MCF 10A (cell line): ENCODE measurements around the gene PROSER2. TPM values are rescaled to one million over a fixed set of nuclear protein-coding genes. Genes with fewer than 3 reads are reported as not detected.
A peak's percentile ranks its signal among the peaks of the same experiment; 100 is the strongest.

ENCODE experiments used
- BruUV-seq: library from RNA; stranded (reverse); fragments of 400-500 nt; replicated peaks from 2 replicates; lab custom pipeline; 2021; lab: Mats Ljungman, UMichigan
- CTCF ChIA-PET: fragments of 300-600 bp; sonication (Branson Sonifier 250); formaldehyde crosslinking; extraction: SDS; loops from one replicate; lab custom pipeline; 2021; ENCODE audit warnings: antibody characterized with exemption, inconsistent platforms; lab: Yijun Ruan, JAX
- POLR2A ChIA-PET: fragments of 300-600, 350-650 bp; sonication (Branson Sonifier 250); formaldehyde crosslinking; extraction: SDS; loops from one replicate; lab custom pipeline; 2020; ENCODE audit warnings: antibody characterized with exemption, inconsistent platforms; lab: Yijun Ruan, JAX
- DNase-seq: peaks from one replicate; pipeline ENCODE4 v3.0.0-alpha.2; 2018; ENCODE audit not compliant: unreplicated experiment
- H3K27ac Mint-ChIP-seq: one replicate; pipeline ENCODE4 v1.8.0; 2022; ENCODE audit warnings: mild to moderate bottlenecking, low read depth, mixed read lengths; ENCODE audit not compliant: unreplicated experiment
- H3K27me3 Mint-ChIP-seq: one replicate; pipeline ENCODE4 v1.8.0; 2022; ENCODE audit warnings: mixed read lengths; ENCODE audit not compliant: insufficient read depth, unreplicated experiment
- H3K36me3 Mint-ChIP-seq: one replicate; pipeline ENCODE4 v1.8.0; 2022; ENCODE audit warnings: mild to moderate bottlenecking, moderate library complexity, mixed read lengths; ENCODE audit not compliant: insufficient read depth, unreplicated experiment
- H3K4me1 Mint-ChIP-seq: one replicate; pipeline ENCODE4 v1.8.0; 2022; ENCODE audit warnings: mixed read lengths; ENCODE audit not compliant: insufficient read depth, unreplicated experiment
- H3K4me3 Mint-ChIP-seq: one replicate; pipeline ENCODE4 v1.8.0; 2022; ENCODE audit warnings: mild to moderate bottlenecking, moderate library complexity, mixed read lengths; ENCODE audit not compliant: unreplicated experiment
- H3K9me3 Mint-ChIP-seq: one replicate; pipeline ENCODE4 v1.8.0; 2022; ENCODE audit warnings: mixed read lengths; ENCODE audit not compliant: unreplicated experiment
- CTCF ChIP-seq: fragments of 200-600 bp; IDR thresholded peaks from one replicate; pipeline ENCODE4 v1.8.0; 2022; ENCODE audit warnings: antibody characterized with exemption, mild to moderate bottlenecking; ENCODE audit not compliant: unreplicated experiment
- intact Hi-C: fragments of 100-400 bp; cut with micrococcal nuclease; formaldehyde crosslinking; loops from 2 replicates; pipeline ENCODE4 v1.14.1; 2022
- total RNA-seq: library from RNA; stranded (reverse); gene quantifications from 2 replicates; pipeline ENCODE4 v1.2.3, GENCODE V29; 2022

Gene PROSER2
- total RNA-seq, 1 experiment from 2014 or later = 58.0 TPM

GRCh38 chr10:11884706-11885423 lies 61.7 kb downstream of the PROSER2 start:
- H3K9me3 Mint-ChIP-seq = no peaks in the 10 kb centered on the region
- CTCF ChIA-PET = no interaction called here
- peak overlapping the region; percentile 70 for H3K27ac Mint-ChIP-seq
- POLR2A ChIA-PET = interaction anchor here (0.7 to 3.4 kb wide), 5 partner anchors 9 to 62 kb away, joined by 3 to 19 read pairs (median 4); no protein-coding TSS in a partner anchor
- no peaks in the 10 kb centered on the region for H3K36me3 Mint-ChIP-seq
- BruUV-seq = no TSS peak
- TF ChIP-seq CTCF = no peak
- DNase-seq = peak; percentile 48
- H3K4me1 Mint-ChIP-seq = peaks cover 27% of the 10 kb centered on the region
- H3K4me3 Mint-ChIP-seq = no peak overlapping the region
- no peaks in the 10 kb centered on the region for H3K27me3 Mint-ChIP-seq
- intact Hi-C loops = no loop called here

GRCh38 chr10:11885437-11886137 lies 62.4 kb downstream of the PROSER2 start:
- BruUV-seq = no TSS peak
- H3K4me3 Mint-ChIP-seq = no peak overlapping the region
- H3K36me3 Mint-ChIP-seq = no peaks in the 10 kb centered on the region
- TF ChIP-seq CTCF = no peak
- H3K27ac Mint-ChIP-seq = peak overlapping the region; percentile 70
- intact Hi-C loops = no loop called here
- no peaks in the 10 kb centered on the region for H3K27me3 Mint-ChIP-seq
- DNase-seq = no peak
- peaks cover 25% of the 10 kb centered on the region for H3K4me1 Mint-ChIP-seq
- CTCF ChIA-PET = interaction anchor here (0.8 kb wide), 1 partner anchor 102 kb away, joined by 3 read pairs; no protein-coding TSS in a partner anchor
- POLR2A ChIA-PET = interaction anchor here (0.7 to 3.4 kb wide), 6 partner anchors 10 to 157 kb away, joined by 3 to 19 read pairs (median 4); partner anchors contain the start of gene UPF2
- no peaks in the 10 kb centered on the region for H3K9me3 Mint-ChIP-seq

- Mint-ChIP-seq H3K4me1 (peaks cover 22% of the 10 kb centered on the region), H3K27me3 (no peaks in the 10 kb centered on the region), H3K27ac (peak overlapping the region; percentile 70), H3K9me3 (no peaks in the 10 kb centered on the region), H3K4me3 (no peak overlapping the region), H3K36me3 (no peaks in the 10 kb centered on the region)
- intact Hi-C loops = no loop called here
- DNase-seq = no peak
- TF ChIP-seq CTCF = no peak
- no TSS peak for BruUV-seq
- ChIA-PET CTCF (interaction anchor here (0.6 to 0.9 kb wide), 4 partner anchors 17 to 125 kb away, joined by 3 to 4 read pairs (median 3); no protein-coding TSS in a partner anchor), POLR2A (interaction anchor here (1.5 to 3.4 kb wide), 3 partner anchors 11 to 157 kb away, joined by 5 to 19 read pairs (median 15); partner anchors contain the start of gene UPF2)
Measured at GRCh38 chr10:11886138-11886474, 63.0 kb downstream of the PROSER2 start.

GRCh38 chr10:11886851-11887250 lies 63.7 kb downstream of the PROSER2 start:
- peaks cover 15% of the 10 kb centered on the region for H3K4me1 Mint-ChIP-seq
- no peak for TF ChIP-seq CTCF
- H3K27ac Mint-ChIP-seq = peak overlapping the region; percentile 70
- no peak overlapping the region for H3K4me3 Mint-ChIP-seq
- DNase-seq = no peak
- no peaks in the 10 kb centered on the region for H3K9me3 Mint-ChIP-seq
- H3K36me3 Mint-ChIP-seq = no peaks in the 10 kb centered on the region
- ChIA-PET CTCF (interaction anchor here (0.6 to 0.9 kb wide), 4 partner anchors 16 to 124 kb away, joined by 3 to 4 read pairs (median 3); no protein-coding TSS in a partner anchor), POLR2A (interaction anchor here (0.6 to 3.4 kb wide), 4 partner anchors 9 to 156 kb away, joined by 3 to 19 read pairs (median 10); partner anchors contain the start of gene UPF2)
- BruUV-seq = no TSS peak
- intact Hi-C loops = no loop called here
- no peaks in the 10 kb centered on the region for H3K27me3 Mint-ChIP-seq
